Measurements from ENCODE around the gene RXFP1. TPM values are rescaled to one million over a fixed set of nuclear protein-coding genes. Genes with fewer than 3 reads are reported as not detected.

Gene RXFP1
- total RNA-seq, 5 donors from 2014 or later (not counting 1 experiment from before 2014, with no cell fraction given): not detected

DNA sequence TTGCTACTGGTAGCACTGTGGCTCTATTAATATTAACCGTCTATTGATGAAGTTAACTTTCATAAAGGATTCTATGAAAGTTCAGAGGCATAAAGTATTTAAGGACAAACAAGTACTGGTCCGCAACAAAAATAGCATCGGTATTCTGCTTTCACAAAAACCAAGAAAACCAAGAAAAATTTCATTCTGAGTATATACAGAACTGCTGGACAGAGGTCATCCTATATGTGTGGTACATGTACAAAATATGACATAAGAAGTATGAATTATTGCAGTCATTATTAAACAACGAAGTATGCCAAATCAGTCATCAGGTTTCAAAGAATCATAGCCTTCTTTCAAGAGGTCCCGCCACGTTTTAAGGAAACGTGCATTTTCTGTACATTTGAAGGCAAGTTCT is 147.6 kb downstream of the RXFP1 start:
- Histone ChIP-seq H3K4me3 (ENCODE audit: control insufficient read depth in 1 of 2, extremely low read depth in 1 of 2, low read length in 1 of 2) (no peak overlapping the region), H3K27me3 (replicated peaks in 1 of 2; ENCODE audit: control insufficient read depth in 2 of 2, extremely low read depth in 1 of 2, insufficient read depth in 2 of 2, low read length in 1 of 2) (no peaks in the 10 kb centered on the region), H3K36me3 (ENCODE audit: control insufficient read depth in 2 of 2, extremely low read depth in 1 of 2, insufficient read depth in 1 of 2, low read length in 1 of 2) (no peaks in the 10 kb centered on the region), H3K27ac (ENCODE audit: low read length) (no peak overlapping the region), H3K4me1 (ENCODE audit: control insufficient read depth in 1 of 2, extremely low read depth in 1 of 2, insufficient read depth in 2 of 2, low read length in 2 of 2) (peaks cover 11 to 19% of the 10 kb centered on the region in 2 experiments), H3K9me3 (no peaks in the 10 kb centered on the region)
- H3K27ac Mint-ChIP-seq: no peak overlapping the region
- POLR2A ChIA-PET: no interaction called here
- H3K36me3 Mint-ChIP-seq: peaks cover 6% of the 10 kb centered on the region
- CTCF ChIA-PET: interaction anchor here (0.6 to 0.7 kb wide), 3 partner anchors 13 to 68 kb away, joined by 3 to 6 read pairs (median 3); no protein-coding TSS in a partner anchor
- ATAC-seq (replicated peaks in 1 of 4) (no peak), DNase-seq (no peak)
- H3K27me3 Mint-ChIP-seq: no peaks in the 10 kb centered on the region
- WGBS (ENCODE audit: insufficient coverage): no CpG with 5 or more reads among the region's 7 CpGs
- no peaks in the 10 kb centered on the region for H3K9me3 Mint-ChIP-seq
- no peak overlapping the region for H3K4me3 Mint-ChIP-seq
- peaks cover 18 to 29% (median 19%) of the 10 kb centered on the region in 3 donors for H3K4me1 Mint-ChIP-seq

DNA sequence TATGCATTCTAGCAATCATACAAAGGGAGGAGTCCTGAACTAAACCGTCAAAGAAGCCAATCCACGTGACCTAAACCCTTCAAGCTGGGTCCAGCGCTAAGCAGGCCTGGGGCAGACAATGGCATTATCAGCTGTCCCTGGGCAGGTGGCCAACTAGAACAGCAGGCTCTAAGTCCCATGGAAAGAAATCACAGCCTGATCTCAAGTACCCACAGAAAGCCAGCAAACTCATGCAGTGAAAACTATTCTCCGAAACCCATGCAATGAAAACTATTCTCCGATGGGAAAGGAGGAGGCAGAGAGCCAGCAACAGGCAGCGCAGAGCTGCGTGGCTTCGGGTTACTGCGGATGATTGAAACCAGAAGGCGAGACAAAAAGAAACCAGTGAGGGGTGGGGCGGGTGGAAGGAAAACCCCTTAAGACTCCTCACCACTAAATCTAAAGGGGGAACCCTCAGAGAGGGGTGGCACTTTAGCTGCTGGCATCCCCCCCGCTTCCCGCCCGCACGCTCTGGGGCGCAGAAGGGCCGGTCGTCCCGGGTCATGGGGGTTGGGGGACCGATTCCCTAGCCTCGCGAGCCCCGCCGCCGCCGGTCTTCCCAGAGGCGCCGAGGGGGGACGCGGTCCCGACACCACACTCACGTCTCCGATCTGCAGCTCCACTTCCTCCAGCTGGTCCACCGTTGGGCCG is 149.4 kb downstream of the RXFP1 start:
- no peaks in the 10 kb centered on the region for H3K9me3 ChIP-seq
- DNase-seq (peak in 33 of 35 experiments; percentile 18 to 80 (median 55)), ATAC-seq (replicated peaks in 1 of 4) (peak; percentile 1 to 20 (median 1))
- Mint-ChIP-seq H3K4me3 (peak overlapping the region; percentile 93 to 95 (median 95)), H3K9me3 (no peaks in the 10 kb centered on the region), H3K27ac (peak overlapping the region; percentile 98 to 99), H3K36me3 (peaks cover 2% of the 10 kb centered on the region), H3K4me1 (peaks cover 18 to 32% (median 24%) of the 10 kb centered on the region in 3 donors), H3K27me3 (no peaks in the 10 kb centered on the region)
- H3K27me3 ChIP-seq (replicated peaks in 1 of 2; ENCODE audit: control insufficient read depth in 2 of 2, extremely low read depth in 1 of 2, insufficient read depth in 2 of 2, low read length in 1 of 2): no peaks in the 10 kb centered on the region
- WGBS (ENCODE audit: insufficient coverage): 0% methylated on average over 23 of the region's 35 CpGs
- peak overlapping the region; percentile 64 to 98 for H3K4me3 ChIP-seq (ENCODE audit: control insufficient read depth in 1 of 2, extremely low read depth in 1 of 2, low read length in 1 of 2)
- ChIA-PET POLR2A (no interaction called here), CTCF (no interaction called here)
- peak overlapping the region; percentile 99 for H3K27ac ChIP-seq (ENCODE audit: low read length)
- H3K36me3 ChIP-seq (ENCODE audit: control insufficient read depth in 2 of 2, extremely low read depth in 1 of 2, insufficient read depth in 1 of 2, low read length in 1 of 2): no peaks in the 10 kb centered on the region
- H3K4me1 ChIP-seq (ENCODE audit: control insufficient read depth in 1 of 2, extremely low read depth in 1 of 2, insufficient read depth in 2 of 2, low read length in 2 of 2): peaks cover 11 to 19% of the 10 kb centered on the region in 2 experiments

DNA sequence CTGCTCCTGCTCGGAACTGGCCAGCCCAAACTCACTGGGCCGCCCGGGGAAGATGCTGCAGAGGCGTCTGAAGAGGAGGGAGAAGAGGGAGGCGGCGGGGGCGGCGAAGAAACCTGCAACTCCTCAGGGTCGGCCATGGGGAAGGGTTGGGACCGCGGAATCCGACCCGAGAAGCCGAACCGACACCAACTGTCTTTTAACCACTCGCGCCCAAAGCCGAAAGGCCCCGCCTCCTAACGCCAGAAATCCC is 149.9 kb downstream of the RXFP1 start, which contains the start of gene C4orf46:
Gene C4orf46, minus strand, starts transcription at position 223 of the 250 bp plus-strand sequence. Its CDS starts 86 bp downstream, at position 137.
- Mint-ChIP-seq H3K27me3 (no peaks in the 10 kb centered on the region), H3K4me3 (peak within 1 kb of the TSS; percentile 93 to 95 (median 95)), H3K9me3 (no peaks in the 10 kb centered on the region), H3K36me3 (peaks cover 2% of the 10 kb centered on the region), H3K4me1 (peaks cover 18 to 33% (median 25%) of the 10 kb centered on the region in 3 donors), H3K27ac (peak within 1 kb of the TSS; percentile 98 to 99)
- no peaks in the 10 kb centered on the region for H3K9me3 ChIP-seq
- peaks cover 11 to 19% of the 10 kb centered on the region in 2 experiments for H3K4me1 ChIP-seq (ENCODE audit: control insufficient read depth in 1 of 2, extremely low read depth in 1 of 2, insufficient read depth in 2 of 2, low read length in 2 of 2)
- ChIA-PET POLR2A (no interaction called here), CTCF (no interaction called here)
- no peak for DNase-seq
- WGBS (ENCODE audit: insufficient coverage): 0% methylated on average over 15 of the region's 20 CpGs
- H3K36me3 ChIP-seq (ENCODE audit: control insufficient read depth in 2 of 2, extremely low read depth in 1 of 2, insufficient read depth in 1 of 2, low read length in 1 of 2): no peaks in the 10 kb centered on the region
- peak within 1 kb of the TSS; percentile 64 to 98 for H3K4me3 ChIP-seq (ENCODE audit: control insufficient read depth in 1 of 2, extremely low read depth in 1 of 2, low read length in 1 of 2)
- ATAC-seq (replicated peaks in 1 of 4): no peak
- H3K27ac ChIP-seq (ENCODE audit: low read length): peak within 1 kb of the TSS; percentile 99
- H3K27me3 ChIP-seq (replicated peaks in 1 of 2; ENCODE audit: control insufficient read depth in 2 of 2, extremely low read depth in 1 of 2, insufficient read depth in 2 of 2, low read length in 1 of 2): no peaks in the 10 kb centered on the region

DNA sequence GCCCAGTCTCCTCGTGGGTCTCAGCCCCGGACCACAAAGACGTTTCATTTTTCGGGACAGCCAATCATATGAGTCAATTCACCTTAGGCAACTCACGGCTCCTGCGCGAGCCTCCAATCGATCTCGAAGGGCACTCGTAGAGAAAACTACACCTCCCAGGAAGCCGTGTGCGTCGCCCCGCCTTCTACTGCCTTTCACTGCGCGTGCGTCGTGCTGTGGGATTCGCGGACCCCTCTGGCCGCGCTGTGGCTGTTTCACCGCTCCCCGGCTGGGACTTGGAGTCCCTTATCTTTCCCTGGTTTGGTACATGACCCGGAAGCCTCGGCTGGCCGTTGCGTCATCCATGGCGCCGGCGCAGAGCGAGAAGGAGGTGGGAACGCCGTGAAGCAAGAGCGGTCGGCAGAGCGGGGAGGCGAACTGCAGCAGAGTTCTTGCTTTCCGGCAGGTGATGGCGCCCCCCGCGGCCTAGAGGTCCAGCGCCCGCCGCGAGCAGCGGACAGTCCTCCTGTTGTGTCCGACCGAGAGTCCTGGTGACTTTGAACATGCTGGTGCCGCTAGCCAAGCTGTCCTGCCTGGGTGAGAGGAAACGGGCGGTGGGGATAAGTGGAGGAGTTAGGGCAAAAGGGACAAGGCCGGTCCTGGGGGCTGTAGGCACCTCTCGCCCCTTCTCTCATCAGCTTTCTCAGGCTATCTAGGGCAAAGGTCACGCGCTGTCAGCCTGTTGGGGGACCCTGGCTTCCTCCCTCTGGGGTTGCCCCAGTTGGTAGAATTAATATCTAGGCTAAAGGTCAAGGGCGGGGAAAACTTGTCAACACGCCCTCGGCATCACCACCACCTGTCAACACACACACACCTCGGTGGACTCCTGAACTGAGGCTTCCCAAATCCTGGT is 150.5 kb downstream of the RXFP1 start, which contains the start of gene ETFDH:
Gene ETFDH, plus strand, starts transcription at position 382 of the 892 bp plus-strand sequence. Its CDS starts 161 bp downstream, at position 543.
- H3K36me3 Mint-ChIP-seq: peaks cover 2% of the 10 kb centered on the region
- Histone ChIP-seq H3K27me3 (replicated peaks in 1 of 2; ENCODE audit: control insufficient read depth in 2 of 2, extremely low read depth in 1 of 2, insufficient read depth in 2 of 2, low read length in 1 of 2) (no peaks in the 10 kb centered on the region), H3K4me3 (ENCODE audit: control insufficient read depth in 1 of 2, extremely low read depth in 1 of 2, low read length in 1 of 2) (peak within 1 kb of the TSS; percentile 64 to 98), H3K27ac (ENCODE audit: low read length) (peak within 1 kb of the TSS; percentile 99), H3K9me3 (no peaks in the 10 kb centered on the region), H3K4me1 (ENCODE audit: control insufficient read depth in 1 of 2, extremely low read depth in 1 of 2, insufficient read depth in 2 of 2, low read length in 2 of 2) (peaks cover 11 to 19% of the 10 kb centered on the region in 2 experiments), H3K36me3 (ENCODE audit: control insufficient read depth in 2 of 2, extremely low read depth in 1 of 2, insufficient read depth in 1 of 2, low read length in 1 of 2) (no peaks in the 10 kb centered on the region)
- no peaks in the 10 kb centered on the region for H3K9me3 Mint-ChIP-seq
- 0% methylated on average over 47 of the region's 60 CpGs for WGBS (ENCODE audit: insufficient coverage)
- DNase-seq (peak; percentile 96 to 100 (median 98)), ATAC-seq (replicated peaks in 1 of 4) (peak; percentile 87)
- peak within 1 kb of the TSS; percentile 98 to 99 for H3K27ac Mint-ChIP-seq
- ChIA-PET CTCF (no interaction called here), POLR2A (no interaction called here)
- peaks cover 18 to 38% (median 25%) of the 10 kb centered on the region in 3 donors for H3K4me1 Mint-ChIP-seq
- no peaks in the 10 kb centered on the region for H3K27me3 Mint-ChIP-seq
- H3K4me3 Mint-ChIP-seq: peak within 1 kb of the TSS; percentile 93 to 95 (median 95)

DNA sequence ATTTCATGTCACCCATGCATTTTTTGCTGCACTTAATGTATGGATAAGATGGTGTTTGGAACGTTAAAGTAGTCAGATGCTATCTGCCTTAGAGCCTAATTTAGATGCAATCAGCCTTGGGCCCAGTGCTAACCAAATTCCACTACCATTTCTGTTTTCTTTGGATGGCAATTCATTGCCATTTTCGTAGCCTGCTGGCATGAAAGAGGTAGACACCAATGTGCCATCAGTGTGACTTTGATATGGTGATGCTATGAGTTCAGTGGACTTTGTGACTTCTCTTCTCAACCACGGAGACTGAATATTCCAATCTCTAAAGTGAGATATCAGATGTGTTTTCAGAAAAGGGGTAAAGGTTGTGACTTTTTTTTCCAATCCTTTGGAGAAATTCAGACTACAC is 152.0 kb downstream of the RXFP1 start:
- Mint-ChIP-seq H3K9me3 (no peaks in the 10 kb centered on the region), H3K27me3 (no peaks in the 10 kb centered on the region), H3K4me3 (peak overlapping the region in 2 of 3 donors; percentile 13 to 21), H3K4me1 (peaks cover 18 to 38% (median 25%) of the 10 kb centered on the region in 3 donors), H3K27ac (no peak overlapping the region), H3K36me3 (peaks cover 6% of the 10 kb centered on the region)
- Histone ChIP-seq H3K9me3 (no peaks in the 10 kb centered on the region), H3K36me3 (ENCODE audit: control insufficient read depth in 2 of 2, extremely low read depth in 1 of 2, insufficient read depth in 1 of 2, low read length in 1 of 2) (no peaks in the 10 kb centered on the region), H3K4me1 (ENCODE audit: control insufficient read depth in 1 of 2, extremely low read depth in 1 of 2, insufficient read depth in 2 of 2, low read length in 2 of 2) (peaks cover 11 to 19% of the 10 kb centered on the region in 2 experiments), H3K27ac (ENCODE audit: low read length) (no peak overlapping the region), H3K4me3 (ENCODE audit: control insufficient read depth in 1 of 2, extremely low read depth in 1 of 2, low read length in 1 of 2) (no peak overlapping the region), H3K27me3 (replicated peaks in 1 of 2; ENCODE audit: control insufficient read depth in 2 of 2, extremely low read depth in 1 of 2, insufficient read depth in 2 of 2, low read length in 1 of 2) (no peaks in the 10 kb centered on the region)
- ATAC-seq (replicated peaks in 1 of 4) (no peak), DNase-seq (no peak)
- ChIA-PET POLR2A (no interaction called here), CTCF (no interaction called here)
- no CpG with 5 or more reads among the region's 3 CpGs for WGBS (ENCODE audit: insufficient coverage)

DNA sequence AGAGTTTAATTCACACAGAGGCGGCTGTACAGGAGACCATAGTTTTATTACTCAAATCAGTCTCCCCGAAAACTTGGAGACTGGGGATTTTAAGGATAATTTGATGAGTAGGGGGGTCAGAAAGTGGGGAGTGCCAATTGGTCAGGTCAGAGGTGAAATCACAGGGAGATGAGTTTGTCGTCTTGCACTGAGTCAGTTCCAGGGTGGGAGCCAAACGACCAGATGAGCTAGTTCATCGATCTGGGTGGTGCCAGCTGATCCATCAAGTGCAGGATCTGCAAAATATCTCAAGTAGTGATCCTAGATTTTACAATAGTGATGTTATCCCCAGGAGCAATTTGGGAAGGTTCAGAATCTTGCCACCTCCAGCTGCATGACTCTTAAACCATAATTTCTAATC is 154.4 kb downstream of the RXFP1 start:
- peaks cover 12 to 25% (median 19%) of the 10 kb centered on the region in 3 donors for H3K4me1 Mint-ChIP-seq
- peaks cover 0 to 5% of the 10 kb centered on the region in 2 donors for H3K36me3 ChIP-seq (ENCODE audit: control insufficient read depth in 2 of 2, extremely low read depth in 1 of 2, insufficient read depth in 1 of 2, low read length in 1 of 2)
- no peaks in the 10 kb centered on the region for H3K27me3 Mint-ChIP-seq
- WGBS (ENCODE audit: insufficient coverage): 91% methylated on average over 4 of the region's 5 CpGs
- H3K27ac Mint-ChIP-seq: no peak overlapping the region
- DNase-seq: no peak
- H3K4me1 ChIP-seq (ENCODE audit: control insufficient read depth in 1 of 2, extremely low read depth in 1 of 2, insufficient read depth in 2 of 2, low read length in 2 of 2): peaks cover 3 to 14% of the 10 kb centered on the region in 2 experiments
- ATAC-seq (replicated peaks in 1 of 4): no peak
- no peak overlapping the region for H3K4me3 Mint-ChIP-seq
- H3K27ac ChIP-seq (ENCODE audit: low read length): no peak overlapping the region
- H3K4me3 ChIP-seq (ENCODE audit: control insufficient read depth in 1 of 2, extremely low read depth in 1 of 2, low read length in 1 of 2): no peak overlapping the region
- ChIA-PET CTCF (no interaction called here), POLR2A (interaction anchor here (0.5 to 0.6 kb wide), 4 partner anchors 31 to 486 kb away, joined by 3 to 5 read pairs (median 4); no protein-coding TSS in a partner anchor)
- H3K27me3 ChIP-seq (replicated peaks in 1 of 2; ENCODE audit: control insufficient read depth in 2 of 2, extremely low read depth in 1 of 2, insufficient read depth in 2 of 2, low read length in 1 of 2): no peaks in the 10 kb centered on the region
- H3K9me3 Mint-ChIP-seq: no peaks in the 10 kb centered on the region
- H3K36me3 Mint-ChIP-seq: peaks cover 15% of the 10 kb centered on the region
- H3K9me3 ChIP-seq: no peaks in the 10 kb centered on the region
